HCT116 (cell line): Measurements from ENCODE around the gene DENND5A. TPM values are rescaled to one million over a fixed set of nuclear protein-coding genes. Genes with fewer than 3 reads are reported as not detected.

Experiments used
- ATAC-seq: fragments of 200-7000 bp; cut with Tn5 transposase; 2 replicates; pipeline ENCODE4 v1.9.1; 2020; ENCODE audit warnings: mild to moderate bottlenecking, moderate library complexity
- BruUV-seq: library from RNA; stranded (reverse); fragments of 400-500 nt; replicated peaks from 2 replicates; lab custom pipeline; 2021; lab: Mats Ljungman, UMichigan
- CTCF ChIA-PET: fragments of 300-600 bp; sonication (Branson Sonifier 250); formaldehyde crosslinking; loops from one replicate; lab custom pipeline; 2021; ENCODE audit warnings: antibody characterized with exemption; lab: Charles Lee
- POLR2A ChIA-PET: fragments of 300-600, 350-600 bp; sonication (Branson Sonifier 250); formaldehyde crosslinking; loops from one replicate; lab custom pipeline; 2021; ENCODE audit warnings: antibody characterized with exemption; lab: Charles Lee
- RAD21 ChIA-PET, 2 experiments: fragments of 300-600 bp; sonication (Branson Sonifier 250); formaldehyde crosslinking; loops; one replicate each; lab custom pipeline; 2023; ENCODE audit warnings: low total read pairs in 2 of 2; ENCODE audit not compliant: uncharacterized antibody in 2 of 2, unreplicated experiment in 2 of 2, low non-redundant PET in 1 of 2; lab: Charles Lee
- DNase-seq: peaks from one replicate; pipeline ENCODE4 v3.0.0-alpha.2; 2010; ENCODE audit warnings: low read depth, low spot score
- H2AFZ ChIP-seq: fragments of 200-600 bp; shearing (Covaris generic), sonication (generic); 2 replicates; pipeline ENCODE4 v1.6.1; 2017; ENCODE audit warnings: low read depth, mixed run types, mixed read lengths, antibody characterized with exemption, low read length; ENCODE audit not compliant: poor library complexity, severe bottlenecking
- H3K27ac ChIP-seq: 2 replicates; pipeline ENCODE4 v1.5.1; 2012; ENCODE audit warnings: low read depth, low read length
- H3K27me3 ChIP-seq: fragments of 200-600 bp; sonication (generic); 2 replicates; pipeline ENCODE4 v1.6.1; 2016; ENCODE audit warnings: mixed run types, low read length, mixed read lengths; ENCODE audit not compliant: insufficient read depth
- H3K36me3 ChIP-seq, 2 experiments: fragments of 200-500 bp in 1 of 2; fragments of 200-600 bp in 1 of 2; sonication (Bioruptor generic) in 1 of 2; sonication (generic) in 1 of 2; 2 replicates each; pipeline versions ENCODE4 v1.5.1 to v1.6.1; 2014 to 2016; ENCODE audit warnings: low read length in 2 of 2, inconsistent platforms in 1 of 2, mixed read lengths in 1 of 2, mixed run types in 1 of 2; ENCODE audit not compliant: insufficient read depth in 2 of 2, control insufficient read depth in 1 of 2
- H3K4me1 ChIP-seq, 2 experiments: fragments of 200-600 bp in 1 of 2; sonication (generic) in 1 of 2; 2 replicates each; pipeline versions ENCODE4 v1.5.1 to v1.6.1; 2012 to 2017; ENCODE audit warnings: low read length in 2 of 2, inconsistent platforms in 1 of 2, mild to moderate bottlenecking in 1 of 2, mixed read lengths in 1 of 2, mixed run types in 1 of 2, moderate library complexity in 1 of 2; ENCODE audit not compliant: insufficient read depth in 2 of 2, control insufficient read depth in 1 of 2
- H3K4me2 ChIP-seq: fragments of 200-600 bp; sonication (generic); 2 replicates; pipeline ENCODE4 v1.6.1; 2017; ENCODE audit warnings: mixed run types, low read length, mixed read lengths
- H3K4me3 ChIP-seq, 2 experiments: fragments of 200-600 bp in 1 of 2; sonication (generic) in 1 of 2; replicated peaks in 1 of 2; 2 replicates each; pipeline ENCODE4 v1.5.1; 2011 to 2016; ENCODE audit warnings: low read length in 2 of 2, control low read depth in 1 of 2, low read depth in 1 of 2, mild to moderate bottlenecking in 1 of 2, mixed read lengths in 1 of 2, mixed run types in 1 of 2
- H3K79me2 ChIP-seq: fragments of 200-600 bp; sonication (generic); 2 replicates; pipeline ENCODE4 v1.6.1; 2017; ENCODE audit warnings: mild to moderate bottlenecking, mixed run types, low read length, moderate library complexity, mixed read lengths; ENCODE audit not compliant: insufficient read depth
- H3K9ac ChIP-seq: fragments of 200-600 bp; sonication (generic); 2 replicates; pipeline ENCODE4 v1.6.1; 2016; ENCODE audit warnings: low read length, mixed read lengths
- H3K9me2 ChIP-seq: fragments of 200-600 bp; sonication (generic), shearing (Covaris generic); 2 replicates; pipeline ENCODE4 v1.6.1; 2017; ENCODE audit warnings: mixed run types, mild to moderate bottlenecking, moderate library complexity; ENCODE audit not compliant: insufficient read depth
- H3K9me3 ChIP-seq, 2 experiments: fragments of 200-500 bp in 1 of 2; fragments of 200-600 bp in 1 of 2; sonication (Bioruptor generic) in 1 of 2; sonication (generic) in 1 of 2; 2 replicates each; pipeline ENCODE4 v1.6.1; 2014 to 2017; ENCODE audit warnings: low read length in 2 of 2, mixed read lengths in 2 of 2, inconsistent platforms in 1 of 2, low read depth in 1 of 2, mild to moderate bottlenecking in 1 of 2, mixed run types in 1 of 2, moderate library complexity in 1 of 2; ENCODE audit not compliant: control insufficient read depth in 1 of 2, insufficient read depth in 1 of 2
- H4K20me1 ChIP-seq: fragments of 200-600 bp; sonication (generic), shearing (Covaris generic); 2 replicates; pipeline ENCODE4 v1.6.1; 2017; ENCODE audit warnings: mixed run types, mild to moderate bottlenecking, moderate library complexity; ENCODE audit not compliant: insufficient read depth
- ATF3 ChIP-seq: IDR thresholded peaks from 2 replicates; pipeline ENCODE4 v1.6.1; 2012
- CTCF ChIP-seq, 3 experiments: fragments of 200-600 bp in 1 of 3; sonication (generic) in 1 of 3; IDR thresholded peaks in 2 of 3; conservative IDR thresholded peaks in 1 of 3; 2 replicates each; pipeline ENCODE4 v1.5.1; 2012 to 2017; ENCODE audit warnings: low read depth in 2 of 3, low read length in 2 of 3, antibody characterized with exemption in 1 of 3, borderline replicate concordance in 1 of 3, control low read depth in 1 of 3, mild to moderate bottlenecking in 1 of 3, mixed read lengths in 1 of 3, mixed run types in 1 of 3, moderate library complexity in 1 of 3; ENCODE audit not compliant: insufficient read depth in 1 of 3
- EZH2phosphoT487 ChIP-seq: fragments of 200-600 bp; IDR thresholded peaks from 2 replicates; pipeline ENCODE4 v1.6.1; 2018; ENCODE audit warnings: antibody characterized with exemption, borderline replicate concordance
- FOSL1 ChIP-seq: IDR thresholded peaks from 2 replicates; pipeline ENCODE4 v1.6.1; 2012; ENCODE audit warnings: low read depth
- RAD21 ChIP-seq: IDR thresholded peaks from 2 replicates; pipeline ENCODE4 v1.6.1; 2012; ENCODE audit warnings: low read depth, mild to moderate bottlenecking
- REST ChIP-seq: IDR thresholded peaks from 2 replicates; pipeline ENCODE4 v1.6.1; 2012; ENCODE audit warnings: low read depth
- ZNF274 ChIP-seq: fragments of 200-500 bp; sonication (Bioruptor generic); IDR thresholded peaks from 2 replicates; pipeline ENCODE4 v1.6.1; 2014; ENCODE audit warnings: mild to moderate bottlenecking, low read depth, low read length, inconsistent platforms
- intact Hi-C: fragments of 100-400 bp; cut with micrococcal nuclease; formaldehyde crosslinking; loops from 2 replicates; pipeline ENCODE4 v1.10.0; 2022
- total RNA-seq: library from RNA; stranded (reverse); gene quantifications from one replicate; pipeline ENCODE4 v1.2.1, GENCODE V29; 2021; ENCODE audit not compliant: unreplicated experiment

The DENND5A gene
- total RNA-seq, 1 experiment from 2014 or later, result 48.6 TPM

GRCh38 chr11:9092853-9093778 is 172.0 kb downstream of the DENND5A start:
- ChIA-PET POLR2A (no interaction called here), RAD21 (interaction anchor here in 1 of 2 experiments (1.2 kb wide), 1 partner anchor 44 kb away, joined by 3 read pairs; no protein-coding TSS in a partner anchor), CTCF (interaction anchor here (1.8 kb wide), 1 partner anchor 77 kb away, joined by 3 read pairs; no protein-coding TSS in a partner anchor)
- H3K4me2 ChIP-seq, result no peak overlapping the region
- ATAC-seq, result peak; percentile 72
- H3K9ac ChIP-seq, result no peak overlapping the region
- H3K9me3 ChIP-seq, result no peaks in the 10 kb centered on the region
- no TSS peak for BruUV-seq
- no peaks in the 10 kb centered on the region for H4K20me1 ChIP-seq
- no peak for DNase-seq
- H3K9me2 ChIP-seq, result no peaks in the 10 kb centered on the region
- no peak overlapping the region for H2AFZ ChIP-seq
- H3K4me3 ChIP-seq, result no peak overlapping the region
- no peaks in the 10 kb centered on the region for H3K79me2 ChIP-seq
- no peaks in the 10 kb centered on the region for H3K27me3 ChIP-seq
- no peaks in the 10 kb centered on the region for H3K36me3 ChIP-seq
- H3K27ac ChIP-seq, result no peak overlapping the region
- TF ChIP-seq RAD21 (peak; percentile 29; the same call in 1 of the 2 replicates), ATF3 (no peak), CTCF (IDR thresholded peaks at IDR 0.05 in 2 of 3, conservative IDR thresholded peaks at IDR 0.05 in 1 of 3; ENCODE audit: borderline replicate concordance in 1 of 3, insufficient read depth in 1 of 3, low read depth in 2 of 3, low read length in 2 of 3) (peak; percentile 13 to 34 (median 24); a peak in 3 of 6 replicates), FOSL1 (no peak)
- no peaks in the 10 kb centered on the region for H3K4me1 ChIP-seq
- intact Hi-C loops, result no loop called here

GRCh38 chr11:9092072-9092471 is 173.1 kb downstream of the DENND5A start:
- Histone ChIP-seq H3K4me2 (no peak overlapping the region), H3K9me3 (no peaks in the 10 kb centered on the region), H3K27ac (no peak overlapping the region), H4K20me1 (no peaks in the 10 kb centered on the region), H3K9ac (no peak overlapping the region), H3K79me2 (no peaks in the 10 kb centered on the region), H3K4me1 (no peaks in the 10 kb centered on the region), H3K36me3 (no peaks in the 10 kb centered on the region), H2AFZ (no peak overlapping the region), H3K9me2 (no peaks in the 10 kb centered on the region), H3K27me3 (no peaks in the 10 kb centered on the region), H3K4me3 (no peak overlapping the region)
- POLR2A ChIA-PET, result no interaction called here
- TF ChIP-seq EZH2phosphoT487 (no peak), ZNF274 (no peak), REST (no peak)
- RAD21 ChIA-PET, result no interaction called here
- no peak for ATAC-seq
- intact Hi-C loops, result no loop called here
- CTCF ChIA-PET, result interaction anchor here (1.8 kb wide), 1 partner anchor 76 kb away, joined by 3 read pairs; no protein-coding TSS in a partner anchor
- no peak for DNase-seq
- BruUV-seq, result no TSS peak
